Peyer's patch (tissue), 4 donors: ENCODE measurements around the gene DDB1.

Experiments used
- CTCF ChIP-seq, 6 experiments: fragments of 450-650 bp in 4 of 6; fragments of 200-600 bp in 2 of 6; sonication (generic) in 1 of 6; IDR thresholded peaks; one replicate each; pipeline ENCODE4 v1.5.1; 2017 to 2019; ENCODE audit warnings: antibody characterized with exemption in 6 of 6, mild to moderate bottlenecking in 3 of 6, moderate library complexity in 1 of 6
- POLR2A ChIP-seq, 2 donors: fragments of 450-650 bp; IDR thresholded peaks; one replicate each; pipeline ENCODE4 v1.5.1; 2017; ENCODE audit warnings: antibody characterized with exemption in 2 of 2, mild to moderate bottlenecking in 2 of 2, moderate library complexity in 2 of 2

GRCh38 chr11:61264371-61264770 lies 68.5 kb downstream of the DDB1 start:
- no peak for TF ChIP-seq CTCF (IDR thresholded peaks at IDR 0.05)
- no peak for TF ChIP-seq POLR2A (IDR thresholded peaks at IDR 0.05)
